Measurements from ENCODE around the gene PPFIA1. TPM values are rescaled to one million over a fixed set of nuclear protein-coding genes. Genes with fewer than 3 reads are reported as not detected.

PPFIA1 gene
- total and polyA plus RNA-seq, 9 donors, result 20.5 to 60.3 (median 37.8) TPM

DNA sequence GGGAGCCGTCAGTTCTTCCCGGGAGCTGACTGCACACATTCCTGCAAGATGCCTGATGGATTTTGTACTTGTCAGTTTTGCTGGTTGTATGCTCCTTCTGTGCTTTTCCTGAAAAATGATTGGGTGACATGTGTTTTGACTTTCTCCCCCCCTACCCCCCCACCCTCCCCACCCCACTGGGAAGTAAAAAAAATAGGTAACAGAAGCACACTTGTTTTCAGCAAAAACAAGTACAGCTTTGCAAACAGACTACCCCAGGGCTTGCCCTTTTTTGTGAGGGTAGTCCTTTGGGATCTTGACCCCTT lies 1.1 kb downstream of the PPFIA1 start:
- H3K4me1 ChIP-seq (ENCODE audit: insufficient read depth), result peaks cover 5% of the 10 kb centered on the region
- no peaks in the 10 kb centered on the region for H3K27me3 ChIP-seq
- DNase-seq, result no peak
- intact Hi-C loops (cut with DNase I), result loop anchor here in 1 of 4 donors (5.0 kb wide), 2 partner anchors 51 to 126 kb away; partner anchors contain the start of gene CTTN
- no peaks in the 10 kb centered on the region for H3K36me3 ChIP-seq
- 0 to 2% (median 0%) methylated on average over 2 of the region's 2 CpGs for WGBS, 3 donors
- H3K4me3 ChIP-seq, result peak overlapping the region; percentile 64
- no peak overlapping the region for H3K27ac ChIP-seq
- no peak for TF ChIP-seq POLR2A (IDR thresholded peaks at IDR 0.05)
- TF ChIP-seq, protein P1, sequence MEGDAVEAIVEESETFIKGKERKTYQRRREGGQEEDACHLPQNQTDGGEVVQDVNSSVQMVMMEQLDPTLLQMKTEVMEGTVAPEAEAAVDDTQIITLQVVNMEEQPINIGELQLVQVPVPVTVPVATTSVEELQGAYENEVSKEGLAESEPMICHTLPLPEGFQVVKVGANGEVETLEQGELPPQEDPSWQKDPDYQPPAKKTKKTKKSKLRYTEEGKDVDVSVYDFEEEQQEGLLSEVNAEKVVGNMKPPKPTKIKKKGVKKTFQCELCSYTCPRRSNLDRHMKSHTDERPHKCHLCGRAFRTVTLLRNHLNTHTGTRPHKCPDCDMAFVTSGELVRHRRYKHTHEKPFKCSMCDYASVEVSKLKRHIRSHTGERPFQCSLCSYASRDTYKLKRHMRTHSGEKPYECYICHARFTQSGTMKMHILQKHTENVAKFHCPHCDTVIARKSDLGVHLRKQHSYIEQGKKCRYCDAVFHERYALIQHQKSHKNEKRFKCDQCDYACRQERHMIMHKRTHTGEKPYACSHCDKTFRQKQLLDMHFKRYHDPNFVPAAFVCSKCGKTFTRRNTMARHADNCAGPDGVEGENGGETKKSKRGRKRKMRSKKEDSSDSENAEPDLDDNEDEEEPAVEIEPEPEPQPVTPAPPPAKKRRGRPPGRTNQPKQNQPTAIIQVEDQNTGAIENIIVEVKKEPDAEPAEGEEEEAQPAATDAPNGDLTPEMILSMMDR (IDR thresholded peaks at IDR 0.05), result no peak
- no peak for TF ChIP-seq EP300 (IDR thresholded peaks at IDR 0.05)
- H3K9me3 ChIP-seq, result no peaks in the 10 kb centered on the region

DNA sequence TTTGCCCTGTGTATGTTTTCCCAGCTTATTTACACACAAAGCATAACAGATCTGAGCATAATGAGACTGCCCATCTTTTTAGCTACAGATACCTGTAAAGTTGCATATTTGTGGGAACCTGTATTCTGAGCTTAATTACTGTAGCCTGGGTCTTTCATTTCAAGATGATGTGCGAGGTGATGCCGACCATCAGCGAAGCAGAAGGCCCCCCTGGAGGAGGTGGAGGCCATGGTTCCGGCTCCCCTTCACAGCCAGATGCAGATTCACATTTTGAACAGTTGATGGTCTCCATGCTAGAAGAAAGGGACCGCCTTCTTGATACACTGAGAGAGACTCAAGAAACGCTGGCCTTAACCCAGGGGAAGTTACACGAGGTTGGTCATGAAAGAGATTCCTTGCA lies 1.5 kb downstream of the PPFIA1 start:
- intact Hi-C loops (cut with DNase I), result loop anchor here in 1 of 4 donors (5.0 kb wide), 2 partner anchors 50 to 125 kb away; partner anchors contain the start of gene CTTN
- Histone ChIP-seq H3K9me3 (no peaks in the 10 kb centered on the region), H3K36me3 (no peaks in the 10 kb centered on the region), H3K27me3 (no peaks in the 10 kb centered on the region), H3K27ac (no peak overlapping the region), H3K4me1 (ENCODE audit: insufficient read depth) (peaks cover 5% of the 10 kb centered on the region), H3K4me3 (no peak overlapping the region)
- TF ChIP-seq, protein P1 (IDR thresholded peaks at IDR 0.05), result no peak
- TF ChIP-seq EP300 (IDR thresholded peaks at IDR 0.05) (no peak), POLR2A (IDR thresholded peaks at IDR 0.05) (no peak)
- 77 to 82% (median 80%) methylated on average over 7 of the region's 7 CpGs for WGBS, 3 donors
- no peak for DNase-seq

DNA sequence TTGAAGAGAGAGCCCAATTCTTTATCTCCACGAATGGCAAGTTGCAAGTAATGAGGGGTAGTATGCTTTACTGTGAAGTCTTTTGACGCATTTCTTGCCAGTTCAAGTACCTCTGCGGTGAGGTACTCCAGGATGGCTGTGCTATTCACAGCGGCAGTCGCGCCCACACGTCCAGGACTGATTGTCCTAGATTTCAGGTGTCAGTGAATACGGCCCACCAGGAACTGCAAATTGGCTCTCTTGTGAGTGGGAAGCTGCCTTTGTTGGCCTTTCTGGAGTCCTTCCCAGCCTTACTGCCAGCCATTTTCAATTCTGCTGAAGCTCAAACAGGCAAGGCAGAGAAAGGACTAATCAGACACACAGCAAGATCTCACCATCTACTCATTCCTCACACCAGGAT lies 8.5 kb downstream of the PPFIA1 start:
- intact Hi-C loops (cut with DNase I), result no loop called here
- DNase-seq, result no peak
- H3K27me3 ChIP-seq, result no peaks in the 10 kb centered on the region
- no peaks in the 10 kb centered on the region for H3K9me3 ChIP-seq
- no peak overlapping the region for H3K27ac ChIP-seq
- WGBS, 3 donors, result 89 to 93% (median 92%) methylated on average over 8 of the region's 8 CpGs
- no peaks in the 10 kb centered on the region for H3K4me1 ChIP-seq (ENCODE audit: insufficient read depth)
- H3K4me3 ChIP-seq, result no peak overlapping the region
- H3K36me3 ChIP-seq, result no peaks in the 10 kb centered on the region
- TF ChIP-seq, protein P1 (IDR thresholded peaks at IDR 0.05), result no peak
- TF ChIP-seq POLR2A (IDR thresholded peaks at IDR 0.05) (no peak), EP300 (IDR thresholded peaks at IDR 0.05) (no peak)

DNA sequence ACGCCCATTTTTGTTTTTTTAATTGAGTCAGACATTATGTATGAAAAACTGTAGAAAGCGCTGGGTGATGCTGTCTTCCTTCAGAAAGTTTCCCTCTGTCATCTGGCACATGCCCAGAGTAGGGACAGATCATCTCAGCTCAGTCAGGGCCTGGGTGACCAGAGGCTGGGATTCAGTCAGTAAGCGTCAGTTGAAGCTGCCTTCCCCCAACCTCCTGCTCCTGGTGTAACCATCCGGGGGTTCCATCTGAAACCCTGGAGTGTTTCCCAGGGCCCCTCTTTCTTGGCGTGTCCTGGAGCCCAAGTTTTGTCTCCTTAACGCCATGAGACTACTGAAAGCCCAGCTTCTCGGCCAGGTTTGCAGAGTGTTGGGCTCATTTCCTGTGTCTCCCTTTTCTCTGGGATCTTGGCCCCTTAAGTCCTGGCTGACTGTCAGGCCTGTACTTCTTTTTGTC lies 10.7 kb downstream of the PPFIA1 start:
- TF ChIP-seq POLR2A (IDR thresholded peaks at IDR 0.05) (no peak), EP300 (IDR thresholded peaks at IDR 0.05) (no peak)
- TF ChIP-seq, protein P1 (IDR thresholded peaks at IDR 0.05), result no peak
- intact Hi-C loops (cut with DNase I), result loop anchor here in 1 of 4 donors (10.0 kb wide), 1 partner anchor 114 kb away; the partner anchor contains the start of gene CTTN
- H3K27ac ChIP-seq, result no peak overlapping the region
- no peak overlapping the region for H3K4me3 ChIP-seq
- H3K4me1 ChIP-seq (ENCODE audit: insufficient read depth), result no peaks in the 10 kb centered on the region
- no peaks in the 10 kb centered on the region for H3K36me3 ChIP-seq
- H3K9me3 ChIP-seq, result no peaks in the 10 kb centered on the region
- WGBS, 3 donors, result 48 to 55% (median 53%) methylated on average over 7 of the region's 7 CpGs
- peak in 1 of 5 donors; percentile 28 for DNase-seq
- no peaks in the 10 kb centered on the region for H3K27me3 ChIP-seq

All from ovary (tissue), 9 donors.